ENCODE data around the gene ACTBL2. TPM values are rescaled to one million over a fixed set of nuclear protein-coding genes. Genes with fewer than 3 reads are reported as not detected.

The ACTBL2 gene
- polyA plus RNA-seq, 1 of the 3 experiments (the other 2 are of a cell fraction): 0.99 TPM

DNA sequence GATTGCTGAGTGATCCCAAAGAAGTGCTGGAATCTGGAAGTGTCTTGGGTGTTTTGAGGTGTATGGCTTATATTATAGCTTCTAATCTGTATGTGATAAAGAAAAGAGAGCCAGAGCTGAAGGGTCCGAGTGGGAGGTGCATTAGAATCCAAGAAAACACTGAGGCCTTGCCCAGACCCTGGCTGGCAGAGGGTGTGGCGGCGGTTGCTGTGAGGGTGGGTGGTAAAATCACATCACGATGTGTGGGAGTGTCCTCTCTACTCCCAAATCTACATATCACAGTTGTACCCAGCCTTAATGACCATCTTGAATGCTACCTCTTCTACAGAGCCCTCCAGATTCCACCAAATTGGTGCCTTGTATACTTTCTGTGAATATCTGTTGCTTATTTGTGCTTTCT lies 28.9 kb downstream of the ACTBL2 start:
- no peaks in the 10 kb centered on the region for H3K79me2 ChIP-seq (ENCODE audit: insufficient read depth)
- WGBS (ENCODE audit: low lambda C conversion rate): 86% methylated on average over 4 of the region's 4 CpGs
- no peak for DNase-seq
- H4K20me1 ChIP-seq (ENCODE audit: insufficient read depth): no peaks in the 10 kb centered on the region
- H3K9ac ChIP-seq: no peak overlapping the region
- no peak overlapping the region for H3K4me2 ChIP-seq
- no peak overlapping the region for H3K27ac ChIP-seq (ENCODE audit: low read depth in 2 of 2, low read length in 1 of 2)
- H3K9me3 ChIP-seq: no peaks in the 10 kb centered on the region
- H3K27me3 ChIP-seq (ENCODE audit: insufficient read depth): no peaks in the 10 kb centered on the region
- peaks cover 14 to 26% of the 10 kb centered on the region in 2 experiments; a peak in 3 of 4 replicates for H3K4me1 ChIP-seq (ENCODE audit: control insufficient read depth in 1 of 2, insufficient read depth in 2 of 2, low read depth in 1 of 2, low read length in 1 of 2)
- H3F3A ChIP-seq (replicated peaks; ENCODE audit: insufficient read depth): no peaks in the 10 kb centered on the region
- no peak overlapping the region for H2AFZ ChIP-seq (ENCODE audit: low read depth)
- TF ChIP-seq, protein P1, sequence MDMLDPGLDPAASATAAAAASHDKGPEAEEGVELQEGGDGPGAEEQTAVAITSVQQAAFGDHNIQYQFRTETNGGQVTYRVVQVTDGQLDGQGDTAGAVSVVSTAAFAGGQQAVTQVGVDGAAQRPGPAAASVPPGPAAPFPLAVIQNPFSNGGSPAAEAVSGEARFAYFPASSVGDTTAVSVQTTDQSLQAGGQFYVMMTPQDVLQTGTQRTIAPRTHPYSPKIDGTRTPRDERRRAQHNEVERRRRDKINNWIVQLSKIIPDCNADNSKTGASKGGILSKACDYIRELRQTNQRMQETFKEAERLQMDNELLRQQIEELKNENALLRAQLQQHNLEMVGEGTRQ (IDR thresholded peaks at IDR 0.05; ENCODE audit: borderline replicate concordance, low read depth, low read length): no peak
- TF ChIP-seq EP300 (IDR thresholded peaks at IDR 0.05; ENCODE audit: borderline replicate concordance in 1 of 2, low read depth in 1 of 2, low read length in 1 of 2) (no peak), FOXM1 (IDR thresholded peaks at IDR 0.05; ENCODE audit: low read depth) (no peak), NFIC (IDR thresholded peaks at IDR 0.05; ENCODE audit: borderline replicate concordance) (no peak)
- ChIA-PET CTCF (interaction anchor here (0.8 to 1.2 kb wide), 4 partner anchors 8 to 1007 kb away, joined by 3 to 8 read pairs (median 3); no protein-coding TSS in a partner anchor), POLR2A (no interaction called here)
- no peaks in the 10 kb centered on the region for H3K9me2 ChIP-seq
- H3K36me3 ChIP-seq (replicated peaks in 1 of 2; ENCODE audit: control insufficient read depth in 1 of 2, insufficient read depth in 2 of 2, low read length in 1 of 2): no peaks in the 10 kb centered on the region
- H3K4me3 ChIP-seq (ENCODE audit: low read depth in 2 of 2, low read length in 1 of 2): no peak overlapping the region

DNA sequence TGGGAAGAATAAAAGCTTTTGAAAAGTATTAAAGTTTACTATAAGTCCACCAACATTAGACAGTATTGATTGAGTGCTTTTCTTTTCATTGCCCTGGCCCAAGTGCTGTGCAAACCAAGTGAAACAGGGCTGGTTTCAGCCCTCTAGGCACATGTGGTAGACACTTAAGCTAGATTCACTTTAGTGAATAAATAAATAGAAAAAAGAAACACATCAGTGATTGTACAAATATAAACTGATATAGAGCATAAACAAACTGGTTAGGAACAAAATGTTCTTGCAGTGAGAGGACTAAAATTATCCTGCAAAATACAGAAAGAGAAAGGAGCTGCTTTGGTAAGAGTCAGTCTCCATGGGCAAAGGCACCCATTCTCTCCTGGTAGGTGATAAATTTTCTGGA lies 29.7 kb downstream of the ACTBL2 start:
- Histone ChIP-seq H3K27ac (ENCODE audit: low read depth in 2 of 2, low read length in 1 of 2) (peak overlapping the region in 1 of 2 experiments; percentile 91; a peak in 1 of 4 replicates), H3F3A (replicated peaks; ENCODE audit: insufficient read depth) (no peaks in the 10 kb centered on the region), H2AFZ (ENCODE audit: low read depth) (no peak overlapping the region), H3K79me2 (ENCODE audit: insufficient read depth) (no peaks in the 10 kb centered on the region), H3K9ac (no peak overlapping the region), H3K9me2 (no peaks in the 10 kb centered on the region), H3K4me1 (ENCODE audit: control insufficient read depth in 1 of 2, insufficient read depth in 2 of 2, low read depth in 1 of 2, low read length in 1 of 2) (peaks cover 14 to 28% of the 10 kb centered on the region in 2 experiments; a peak in 3 of 4 replicates), H3K36me3 (replicated peaks in 1 of 2; ENCODE audit: control insufficient read depth in 1 of 2, insufficient read depth in 2 of 2, low read length in 1 of 2) (no peaks in the 10 kb centered on the region), H4K20me1 (ENCODE audit: insufficient read depth) (no peaks in the 10 kb centered on the region), H3K9me3 (no peaks in the 10 kb centered on the region), H3K27me3 (ENCODE audit: insufficient read depth) (no peaks in the 10 kb centered on the region), H3K4me2 (no peak overlapping the region), H3K4me3 (ENCODE audit: low read depth in 2 of 2, low read length in 1 of 2) (no peak overlapping the region)
- TF ChIP-seq, protein P2, sequence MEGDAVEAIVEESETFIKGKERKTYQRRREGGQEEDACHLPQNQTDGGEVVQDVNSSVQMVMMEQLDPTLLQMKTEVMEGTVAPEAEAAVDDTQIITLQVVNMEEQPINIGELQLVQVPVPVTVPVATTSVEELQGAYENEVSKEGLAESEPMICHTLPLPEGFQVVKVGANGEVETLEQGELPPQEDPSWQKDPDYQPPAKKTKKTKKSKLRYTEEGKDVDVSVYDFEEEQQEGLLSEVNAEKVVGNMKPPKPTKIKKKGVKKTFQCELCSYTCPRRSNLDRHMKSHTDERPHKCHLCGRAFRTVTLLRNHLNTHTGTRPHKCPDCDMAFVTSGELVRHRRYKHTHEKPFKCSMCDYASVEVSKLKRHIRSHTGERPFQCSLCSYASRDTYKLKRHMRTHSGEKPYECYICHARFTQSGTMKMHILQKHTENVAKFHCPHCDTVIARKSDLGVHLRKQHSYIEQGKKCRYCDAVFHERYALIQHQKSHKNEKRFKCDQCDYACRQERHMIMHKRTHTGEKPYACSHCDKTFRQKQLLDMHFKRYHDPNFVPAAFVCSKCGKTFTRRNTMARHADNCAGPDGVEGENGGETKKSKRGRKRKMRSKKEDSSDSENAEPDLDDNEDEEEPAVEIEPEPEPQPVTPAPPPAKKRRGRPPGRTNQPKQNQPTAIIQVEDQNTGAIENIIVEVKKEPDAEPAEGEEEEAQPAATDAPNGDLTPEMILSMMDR (IDR thresholded peaks at IDR 0.05): no peak
- TF ChIP-seq ELF1 (IDR thresholded peaks at IDR 0.05) (no peak), POLR2AphosphoS5 (IDR thresholded peaks at IDR 0.05; ENCODE audit: low read depth, low read length) (no peak), EZH2phosphoT487 (IDR thresholded peaks at IDR 0.05; ENCODE audit: borderline replicate concordance, low read depth) (no peak)
- TF ChIP-seq, protein P3, sequence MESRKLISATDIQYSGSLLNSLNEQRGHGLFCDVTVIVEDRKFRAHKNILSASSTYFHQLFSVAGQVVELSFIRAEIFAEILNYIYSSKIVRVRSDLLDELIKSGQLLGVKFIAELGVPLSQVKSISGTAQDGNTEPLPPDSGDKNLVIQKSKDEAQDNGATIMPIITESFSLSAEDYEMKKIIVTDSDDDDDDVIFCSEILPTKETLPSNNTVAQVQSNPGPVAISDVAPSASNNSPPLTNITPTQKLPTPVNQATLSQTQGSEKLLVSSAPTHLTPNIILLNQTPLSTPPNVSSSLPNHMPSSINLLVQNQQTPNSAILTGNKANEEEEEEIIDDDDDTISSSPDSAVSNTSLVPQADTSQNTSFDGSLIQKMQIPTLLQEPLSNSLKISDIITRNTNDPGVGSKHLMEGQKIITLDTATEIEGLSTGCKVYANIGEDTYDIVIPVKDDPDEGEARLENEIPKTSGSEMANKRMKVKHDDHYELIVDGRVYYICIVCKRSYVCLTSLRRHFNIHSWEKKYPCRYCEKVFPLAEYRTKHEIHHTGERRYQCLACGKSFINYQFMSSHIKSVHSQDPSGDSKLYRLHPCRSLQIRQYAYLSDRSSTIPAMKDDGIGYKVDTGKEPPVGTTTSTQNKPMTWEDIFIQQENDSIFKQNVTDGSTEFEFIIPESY (IDR thresholded peaks at IDR 0.05; ENCODE audit: borderline replicate concordance, low read depth): no peak
- ChIA-PET CTCF (interaction anchor here (0.8 to 1.2 kb wide), 6 partner anchors 9 to 1008 kb away, joined by 3 to 8 read pairs (median 3); no protein-coding TSS in a partner anchor), POLR2A (no interaction called here)
- no peak for DNase-seq
